T-helper 1 cell treated with Interleukin-12 subunit alpha and Interleukin-12 subunit beta and Interleukin-4 antibody, amounts not matched to agents 30 μg/mL and 1 μg/mL, for 36 hours (primary cell): ENCODE results near the gene IKZF1.

Source experiments
- H3K27ac Mint-ChIP-seq: one replicate; pipeline ENCODE4 v1.8.0; 2021; ENCODE audit warnings: mild to moderate bottlenecking, mixed read lengths
- H3K27me3 Mint-ChIP-seq: one replicate; pipeline ENCODE4 v1.8.0; 2021; ENCODE audit warnings: low read depth, mixed read lengths
- H3K36me3 Mint-ChIP-seq: one replicate; pipeline ENCODE4 v1.8.0; 2021; ENCODE audit warnings: low read depth, mixed read lengths
- H3K4me1 Mint-ChIP-seq: one replicate; pipeline ENCODE4 v1.8.0; 2021; ENCODE audit warnings: low read depth, mixed read lengths
- H3K4me3 Mint-ChIP-seq: one replicate; pipeline ENCODE4 v1.8.0; 2021; ENCODE audit warnings: mild to moderate bottlenecking, moderate library complexity, mixed read lengths
- H3K9me3 Mint-ChIP-seq: one replicate; pipeline ENCODE4 v1.8.0; 2021; ENCODE audit warnings: mixed read lengths

Gene IKZF1

GRCh38 chr7:50416527-50417182 lies 112.1 kb downstream of the IKZF1 start:
- Mint-ChIP-seq H3K27ac (peak overlapping the region; percentile 70), H3K4me3 (peak overlapping the region; percentile 76), H3K36me3 (peaks cover 9% of the 10 kb centered on the region)

DNA sequence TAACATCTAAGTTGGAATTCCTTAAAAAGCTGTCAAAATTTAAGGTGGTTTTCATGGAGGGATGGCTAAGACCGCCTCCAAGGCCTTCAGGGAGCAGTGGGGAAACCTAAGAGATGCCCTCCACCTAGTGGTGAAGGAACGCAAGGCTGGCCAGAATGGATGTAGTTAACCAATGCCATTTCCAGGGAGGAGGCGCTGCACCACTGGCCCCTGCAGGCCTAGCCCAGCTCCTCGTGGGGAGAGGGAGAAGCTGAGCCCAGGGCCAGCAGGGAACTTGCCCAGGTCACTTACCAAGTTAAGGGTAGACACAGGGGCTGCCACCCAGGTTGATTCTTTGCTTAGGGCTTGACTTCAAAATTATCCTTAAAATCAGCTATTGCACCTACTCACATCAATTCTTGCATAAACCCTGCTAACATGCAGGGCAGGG lies 113.6 kb downstream of the IKZF1 start:
- Mint-ChIP-seq H3K36me3 (peaks cover 6% of the 10 kb centered on the region), H3K4me1 (peaks cover 27% of the 10 kb centered on the region), H3K9me3 (no peaks in the 10 kb centered on the region), H3K4me3 (no peak overlapping the region), H3K27me3 (no peaks in the 10 kb centered on the region), H3K27ac (no peak overlapping the region)

More at GRCh38 chr7:50416527-50417182, 112.1 kb downstream of the IKZF1 start:
- H3K9me3 Mint-ChIP-seq = no peaks in the 10 kb centered on the region
- no peaks in the 10 kb centered on the region for H3K27me3 Mint-ChIP-seq
- peaks cover 30% of the 10 kb centered on the region for H3K4me1 Mint-ChIP-seq

DNA sequence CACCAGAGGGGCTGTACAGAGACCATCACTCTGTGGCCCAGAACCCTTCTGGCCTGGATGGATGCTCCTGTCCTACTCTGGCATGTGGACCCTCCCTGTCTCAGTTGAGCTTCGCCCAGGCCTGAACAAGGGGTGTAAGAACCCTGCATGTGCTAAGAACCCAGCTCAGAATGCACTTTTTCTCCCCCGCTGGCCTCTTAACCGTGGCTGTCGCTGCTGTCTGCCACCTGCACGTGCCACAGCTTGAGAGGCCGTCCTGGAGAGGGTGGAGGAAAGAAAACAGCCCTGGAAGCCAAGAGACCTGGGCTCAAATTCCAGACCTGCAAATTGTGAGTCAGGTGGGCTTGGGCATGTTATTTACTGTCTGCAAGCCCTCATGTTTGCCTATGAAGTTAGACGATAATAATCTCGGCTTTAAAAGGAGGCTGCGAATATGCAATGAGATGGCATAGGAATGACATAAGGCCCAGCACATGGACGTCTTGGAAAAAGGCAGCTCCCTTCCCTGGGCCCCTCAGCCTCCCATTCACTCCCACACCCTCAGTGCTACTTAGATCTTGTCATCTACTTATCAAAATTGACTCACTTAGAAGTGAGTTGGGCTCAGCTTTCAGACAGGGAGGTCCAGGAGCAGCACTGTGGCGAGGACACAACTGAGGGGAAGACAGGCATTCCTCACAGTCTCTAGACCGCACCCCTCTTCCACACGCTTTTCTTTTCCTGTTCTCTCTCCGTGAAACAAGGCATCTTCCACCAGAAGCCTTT lies 114.2 kb downstream of the IKZF1 start:
- H3K9me3 Mint-ChIP-seq = no peaks in the 10 kb centered on the region
- H3K27ac Mint-ChIP-seq = no peak overlapping the region
- H3K36me3 Mint-ChIP-seq = peaks cover 6% of the 10 kb centered on the region
- no peak overlapping the region for H3K4me3 Mint-ChIP-seq
- H3K27me3 Mint-ChIP-seq = no peaks in the 10 kb centered on the region
- peaks cover 27% of the 10 kb centered on the region for H3K4me1 Mint-ChIP-seq

- Mint-ChIP-seq H3K27ac (no peak overlapping the region), H3K4me3 (no peak overlapping the region), H3K27me3 (no peaks in the 10 kb centered on the region), H3K9me3 (no peaks in the 10 kb centered on the region), H3K36me3 (no peaks in the 10 kb centered on the region), H3K4me1 (peaks cover 19% of the 10 kb centered on the region)
These were observed 116.5 kb downstream of the IKZF1 start for GRCh38 chr7:50421043-50421442.

DNA sequence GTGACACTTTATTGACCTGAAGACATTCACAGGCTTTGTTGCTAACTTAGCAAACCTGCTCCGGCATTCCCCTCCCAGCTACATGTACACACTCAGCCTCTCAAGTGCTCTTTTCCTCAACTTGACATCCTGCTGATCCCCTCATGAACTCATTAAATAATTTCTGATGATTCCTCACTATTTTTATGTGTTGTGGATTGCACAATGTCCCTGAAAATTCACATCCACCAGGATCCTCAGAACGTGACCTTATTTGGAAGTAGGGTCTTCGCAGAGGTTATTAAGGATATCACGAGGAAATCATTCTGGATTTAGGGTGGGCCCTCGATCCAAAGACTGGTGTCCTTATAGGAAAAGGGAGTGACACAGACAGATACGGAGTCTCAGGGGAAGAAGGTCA lies 118.3 kb downstream of the IKZF1 start:
- no peaks in the 10 kb centered on the region for H3K9me3 Mint-ChIP-seq
- H3K27me3 Mint-ChIP-seq = no peaks in the 10 kb centered on the region
- no peak overlapping the region for H3K27ac Mint-ChIP-seq
- H3K4me3 Mint-ChIP-seq = no peak overlapping the region
- no peaks in the 10 kb centered on the region for H3K36me3 Mint-ChIP-seq
- H3K4me1 Mint-ChIP-seq = peaks cover 4% of the 10 kb centered on the region

- Mint-ChIP-seq H3K9me3 (no peaks in the 10 kb centered on the region), H3K4me3 (no peak overlapping the region), H3K36me3 (no peaks in the 10 kb centered on the region), H3K27me3 (no peaks in the 10 kb centered on the region), H3K27ac (no peak overlapping the region), H3K4me1 (no peaks in the 10 kb centered on the region)
These were observed 119.3 kb downstream of the IKZF1 start for GRCh38 chr7:50423860-50424259.

GRCh38 chr7:50425318-50425717 lies 120.8 kb downstream of the IKZF1 start:
- Mint-ChIP-seq H3K27me3 (no peaks in the 10 kb centered on the region), H3K36me3 (no peaks in the 10 kb centered on the region), H3K4me1 (no peaks in the 10 kb centered on the region), H3K4me3 (no peak overlapping the region), H3K9me3 (no peaks in the 10 kb centered on the region), H3K27ac (no peak overlapping the region)

GRCh38 chr7:50426280-50427045 lies 121.9 kb downstream of the IKZF1 start:
- H3K4me3 Mint-ChIP-seq = no peak overlapping the region
- no peak overlapping the region for H3K27ac Mint-ChIP-seq

GRCh38 chr7:50427518-50427917 lies 123.0 kb downstream of the IKZF1 start:
- no peaks in the 10 kb centered on the region for H3K9me3 Mint-ChIP-seq

More at GRCh38 chr7:50426280-50427045, 121.9 kb downstream of the IKZF1 start:
- H3K4me1 Mint-ChIP-seq = no peaks in the 10 kb centered on the region
- no peaks in the 10 kb centered on the region for H3K9me3 Mint-ChIP-seq
- no peaks in the 10 kb centered on the region for H3K36me3 Mint-ChIP-seq
- H3K27me3 Mint-ChIP-seq = no peaks in the 10 kb centered on the region

GRCh38 chr7:50428911-50429310 lies 124.4 kb downstream of the IKZF1 start:
- Mint-ChIP-seq H3K27ac (no peak overlapping the region), H3K4me1 (no peaks in the 10 kb centered on the region), H3K9me3 (no peaks in the 10 kb centered on the region), H3K4me3 (no peak overlapping the region), H3K27me3 (no peaks in the 10 kb centered on the region), H3K36me3 (no peaks in the 10 kb centered on the region)

More at GRCh38 chr7:50427518-50427917, 123.0 kb downstream of the IKZF1 start:
- H3K27me3 Mint-ChIP-seq = no peaks in the 10 kb centered on the region
- no peak overlapping the region for H3K27ac Mint-ChIP-seq
- no peaks in the 10 kb centered on the region for H3K36me3 Mint-ChIP-seq
- no peak overlapping the region for H3K4me3 Mint-ChIP-seq
- no peaks in the 10 kb centered on the region for H3K4me1 Mint-ChIP-seq

- Mint-ChIP-seq H3K27ac (no peak overlapping the region), H3K9me3 (no peaks in the 10 kb centered on the region), H3K4me3 (no peak overlapping the region), H3K27me3 (no peaks in the 10 kb centered on the region), H3K36me3 (no peaks in the 10 kb centered on the region), H3K4me1 (no peaks in the 10 kb centered on the region)
These were observed 126.8 kb downstream of the IKZF1 start for GRCh38 chr7:50431316-50431715.

DNA sequence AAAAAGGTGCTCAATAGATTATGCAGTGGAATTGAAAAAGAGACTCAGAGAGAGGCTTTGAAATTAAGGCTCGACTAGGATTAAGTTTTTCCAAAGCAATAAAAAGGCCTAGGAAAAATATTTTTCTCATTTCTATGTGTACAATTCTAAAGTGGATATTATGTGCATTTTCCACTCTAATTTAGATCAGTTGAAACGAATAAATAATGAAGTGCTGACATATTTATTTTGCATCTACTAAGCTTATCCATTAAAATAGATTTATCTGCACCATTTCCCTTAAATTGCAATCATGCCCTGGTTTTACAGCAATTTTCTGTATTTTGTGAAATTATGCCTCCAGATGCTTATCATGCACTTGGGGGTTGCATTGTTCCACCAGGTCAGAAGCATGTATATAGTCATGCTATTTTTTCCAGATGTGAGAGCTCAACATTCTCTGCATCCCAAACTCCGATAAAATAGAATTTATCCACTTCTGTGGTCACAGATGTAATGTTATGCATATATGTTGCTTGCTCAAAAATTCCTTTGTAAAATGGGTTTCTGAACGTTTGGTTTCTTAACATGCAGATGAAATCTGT lies 127.3 kb downstream of the IKZF1 start:
- Mint-ChIP-seq H3K9me3 (no peaks in the 10 kb centered on the region), H3K4me3 (no peak overlapping the region), H3K36me3 (peaks cover under 1% of the 10 kb centered on the region), H3K27me3 (no peaks in the 10 kb centered on the region), H3K27ac (no peak overlapping the region), H3K4me1 (no peaks in the 10 kb centered on the region)

DNA sequence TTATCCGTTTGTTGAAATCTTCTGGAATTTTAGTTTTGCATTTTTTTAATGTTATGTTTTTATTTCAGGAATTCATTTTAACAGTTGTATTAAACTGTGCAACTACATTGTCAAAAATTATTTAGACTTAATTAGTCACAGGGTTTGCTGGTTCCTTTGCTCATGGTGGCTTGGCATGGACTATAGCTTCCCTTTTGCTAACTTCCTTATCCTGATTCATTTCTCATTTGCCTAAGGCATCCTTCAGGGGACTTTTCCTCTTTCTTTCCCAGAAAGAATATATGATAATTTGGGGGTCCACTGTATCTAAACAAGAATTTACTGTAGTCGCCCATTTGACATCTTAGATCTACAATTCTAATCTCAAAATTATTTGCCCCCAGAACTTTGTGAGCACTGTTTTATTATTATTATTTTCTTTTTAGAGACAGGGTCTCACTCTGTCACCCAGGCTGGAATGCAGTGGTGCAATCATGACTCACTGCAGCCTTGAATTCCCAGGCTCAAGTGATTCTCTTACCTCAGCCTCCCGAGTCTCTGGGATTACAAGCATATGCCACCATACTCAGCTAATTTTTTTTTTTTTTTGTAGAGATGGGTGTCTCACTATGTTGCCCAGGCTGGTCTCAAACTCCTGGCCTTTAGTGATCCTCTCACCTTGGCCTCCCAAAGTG lies 131.8 kb downstream of the IKZF1 start:
- H3K27ac Mint-ChIP-seq = no peak overlapping the region

GRCh38 chr7:50446542-50446960 lies 142.0 kb downstream of the IKZF1 start:
- H3K27ac Mint-ChIP-seq = peak overlapping the region; percentile 4
- peaks cover 37% of the 10 kb centered on the region for H3K36me3 Mint-ChIP-seq
- H3K27me3 Mint-ChIP-seq = no peaks in the 10 kb centered on the region
- no peak overlapping the region for H3K4me3 Mint-ChIP-seq
- peaks cover 41% of the 10 kb centered on the region for H3K4me1 Mint-ChIP-seq
- no peaks in the 10 kb centered on the region for H3K9me3 Mint-ChIP-seq

More for the DNA sequence above, 131.8 kb downstream of the IKZF1 start:
- no peaks in the 10 kb centered on the region for H3K9me3 Mint-ChIP-seq
- H3K4me3 Mint-ChIP-seq = no peak overlapping the region
- no peaks in the 10 kb centered on the region for H3K27me3 Mint-ChIP-seq
- H3K36me3 Mint-ChIP-seq = peaks cover 20% of the 10 kb centered on the region
- no peaks in the 10 kb centered on the region for H3K4me1 Mint-ChIP-seq
